CD4-positive, alpha-beta T cell treated with Interleukin-6 at 100 ng/mL for 8 hours (primary cell): ENCODE data around the gene SDK1.
"Not testable (repeated sequence)": the region's sequence is repeated elsewhere in the genome, so short reads cannot be mapped to it uniquely, and the experiment has no call there.

ENCODE experiments used
- DNase-seq: peaks from one replicate; pipeline ENCODE4 v3.0.0-alpha.2; 2020; ENCODE audit warnings: mixed read lengths, low spot score

SDK1 gene

GRCh38 chr7:3957472-3958108 is 656.5 kb downstream of the SDK1 start:
- DNase-seq = no peak

DNA sequence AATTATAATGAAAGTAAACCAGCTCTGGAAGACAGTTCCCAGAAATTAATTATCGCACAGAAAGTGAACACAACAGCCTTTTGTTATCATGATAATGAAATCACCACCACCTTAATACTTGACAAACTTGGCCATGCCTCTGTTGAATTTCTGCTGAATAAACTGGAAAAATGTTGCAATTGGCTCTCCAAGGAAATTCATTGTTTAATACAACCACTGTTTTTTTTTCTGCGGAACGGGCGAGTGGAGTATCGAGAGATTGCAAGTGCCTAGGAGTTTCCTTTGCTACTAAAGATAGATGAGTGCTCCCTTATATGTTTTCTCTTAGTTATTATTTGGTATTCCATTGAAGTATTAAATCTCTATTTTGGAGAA is 657.0 kb downstream of the SDK1 start:
- DNase-seq = no peak

DNA sequence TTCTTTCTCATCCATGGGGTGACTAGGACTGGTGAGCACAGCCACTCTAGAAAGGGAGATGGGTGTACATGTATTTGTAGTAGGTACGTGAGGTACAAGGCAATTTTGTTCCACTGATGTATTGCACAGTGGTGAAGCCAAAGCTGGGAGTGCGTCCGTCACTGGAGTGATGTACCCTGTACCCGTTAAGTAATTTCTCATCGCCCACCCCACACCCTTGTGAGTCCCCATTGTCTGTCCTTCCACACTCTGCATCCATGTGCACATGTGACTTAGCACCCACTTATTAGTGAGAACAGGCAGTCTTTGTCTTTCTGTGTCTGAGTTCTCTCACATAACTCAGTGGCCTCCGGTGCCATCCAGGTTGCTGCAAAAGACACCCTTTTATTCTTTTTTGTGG is 658.3 kb downstream of the SDK1 start:
- no peak for DNase-seq

DNA sequence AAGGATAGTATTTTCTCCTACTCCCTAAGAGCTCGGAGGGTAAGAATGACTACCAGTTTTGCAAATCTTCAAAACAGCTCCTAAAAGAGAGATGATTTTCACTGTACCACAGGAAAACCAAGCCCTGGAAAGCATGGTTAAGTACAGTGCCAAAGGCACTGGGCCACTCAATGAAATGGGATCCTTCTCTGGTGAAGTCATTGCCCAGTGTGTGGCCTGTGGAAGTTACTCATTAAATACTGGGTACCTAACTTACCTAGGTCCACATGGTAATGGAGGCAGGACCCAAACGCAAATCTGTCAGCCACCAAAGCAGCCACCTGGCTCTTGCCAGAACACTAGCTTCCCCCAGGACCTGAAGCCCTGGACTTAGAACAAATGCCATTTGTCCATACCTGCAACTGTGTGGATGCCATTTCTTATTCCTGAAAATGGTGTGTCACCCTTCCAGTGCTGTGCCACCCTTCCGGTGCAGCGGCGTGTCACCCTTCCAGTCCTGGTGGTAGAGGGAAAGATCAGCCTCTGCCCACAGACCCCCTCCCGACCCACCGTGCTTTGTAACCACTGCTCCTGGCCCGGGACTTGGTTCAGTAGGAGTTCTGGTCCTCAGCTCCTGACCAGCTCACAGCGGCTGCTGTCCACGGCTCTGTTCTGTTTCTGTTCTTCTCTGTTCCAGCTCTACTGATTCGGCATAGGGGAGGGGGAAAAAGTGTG is 659.2 kb downstream of the SDK1 start:
- no peak for DNase-seq

GRCh38 chr7:3960942-3961341 is 659.9 kb downstream of the SDK1 start:
- no peak for DNase-seq

GRCh38 chr7:3961857-3962503 is 660.9 kb downstream of the SDK1 start:
- DNase-seq = no peak

DNA sequence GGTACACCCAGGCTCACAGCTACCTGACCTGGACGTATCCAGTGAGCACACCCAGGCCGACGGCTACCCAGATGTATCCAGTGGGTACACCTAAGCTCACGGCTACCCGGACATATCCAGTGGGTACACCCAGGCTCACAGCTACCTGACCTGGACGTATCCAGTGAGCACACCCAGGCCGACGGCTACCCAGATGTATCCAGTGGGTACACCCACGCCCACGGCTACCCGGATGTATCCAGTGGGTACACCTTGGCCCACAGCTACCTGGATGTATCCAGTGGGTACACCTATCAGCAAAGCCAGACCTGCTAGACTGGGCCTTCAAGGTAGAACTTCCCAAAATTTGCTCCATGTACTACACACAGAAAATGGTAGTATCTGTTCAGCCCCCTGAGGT is 662.7 kb downstream of the SDK1 start:
- not testable (repeated sequence) for DNase-seq

GRCh38 chr7:3964980-3965606 is 664.0 kb downstream of the SDK1 start:
- DNase-seq = no peak

- DNase-seq = no peak
These were observed 664.8 kb downstream of the SDK1 start for GRCh38 chr7:3965794-3966395.

- DNase-seq = no peak
These were observed 667.2 kb downstream of the SDK1 start for GRCh38 chr7:3968234-3968633.

- no peak for DNase-seq
These were observed 668.2 kb downstream of the SDK1 start for GRCh38 chr7:3969286-3969685.

DNA sequence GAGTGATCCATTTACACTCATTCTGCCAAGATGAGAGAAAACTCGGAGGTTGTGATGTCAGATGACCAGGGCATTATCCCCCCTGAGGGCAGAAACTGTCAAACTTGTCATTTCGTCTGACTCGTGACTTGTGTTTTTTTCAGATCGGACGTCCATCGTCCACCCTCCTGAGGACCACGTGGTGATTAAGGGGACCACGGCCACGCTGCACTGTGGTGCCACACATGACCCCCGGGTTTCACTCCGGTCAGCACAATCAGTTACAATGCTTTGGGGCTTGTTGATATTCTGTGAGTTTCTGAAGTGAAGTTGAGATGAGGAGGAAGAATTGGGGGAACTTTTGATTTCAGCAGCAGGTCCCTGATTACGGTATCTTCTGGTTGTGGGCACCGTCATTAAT is 670.3 kb downstream of the SDK1 start:
- DNase-seq = no peak

- DNase-seq = no peak
These were observed 672.2 kb downstream of the SDK1 start for GRCh38 chr7:3973264-3973663.

GRCh38 chr7:3974329-3974728 is 673.3 kb downstream of the SDK1 start:
- DNase-seq = no peak

DNA sequence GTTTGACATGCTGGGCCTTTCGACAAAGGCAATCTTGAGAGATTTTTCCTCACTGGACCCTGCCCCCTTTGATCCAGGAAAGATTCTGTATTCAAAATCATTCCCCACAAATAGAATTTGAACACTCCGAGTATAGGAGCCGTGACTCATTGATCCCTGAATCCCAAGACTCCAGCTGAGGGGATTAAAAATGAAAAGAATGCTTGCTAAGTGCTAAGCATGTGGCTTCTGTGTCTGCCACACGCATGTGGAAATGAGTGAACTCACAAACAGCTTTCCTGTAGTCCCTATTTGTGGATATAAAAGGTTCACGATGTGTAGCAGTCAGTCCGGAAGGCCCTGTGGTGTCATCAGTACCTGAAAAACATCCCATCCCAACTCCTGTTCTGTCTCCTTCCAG is 674.3 kb downstream of the SDK1 start:
- DNase-seq = no peak

DNA sequence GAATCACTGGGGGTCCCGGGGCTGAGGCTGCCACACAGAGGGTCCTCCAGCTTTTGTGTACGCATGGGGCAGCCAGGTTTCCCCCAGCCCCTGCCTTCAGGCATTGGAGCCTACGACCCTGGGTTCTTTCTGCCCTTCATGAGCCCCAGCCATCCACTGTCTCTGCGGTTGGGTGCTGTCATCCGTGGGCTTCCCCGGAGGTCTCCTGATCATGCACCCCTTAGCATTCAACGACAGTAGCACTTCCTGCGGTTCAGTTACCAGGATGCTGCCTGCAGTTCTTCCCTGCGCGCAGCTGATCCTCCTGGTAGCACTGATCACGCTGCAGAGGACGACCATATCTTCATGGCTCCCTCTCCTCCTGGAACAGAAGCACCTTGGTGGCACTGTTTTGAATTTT is 676.3 kb downstream of the SDK1 start:
- DNase-seq = no peak

DNA sequence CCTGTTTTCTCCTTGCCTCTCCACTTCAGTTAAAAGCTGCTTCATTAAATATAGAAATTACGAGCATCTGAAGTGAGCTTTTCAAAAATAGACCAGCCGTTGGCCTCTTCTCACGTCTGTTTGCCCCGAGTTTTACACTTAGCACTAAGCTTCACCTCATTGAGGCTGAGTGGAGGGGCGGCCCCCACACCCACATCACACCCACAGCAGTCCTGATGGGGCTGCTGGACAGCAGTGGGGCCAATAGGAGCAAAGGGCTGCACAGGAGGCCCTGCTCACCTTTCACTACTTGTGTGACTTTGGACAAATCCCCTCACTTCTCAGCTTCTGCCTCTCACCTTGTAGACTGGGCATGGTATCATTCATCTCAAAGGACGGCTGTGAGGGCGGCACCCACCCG is 677.8 kb downstream of the SDK1 start:
- DNase-seq = no peak

- DNase-seq = no peak
These were observed 678.7 kb downstream of the SDK1 start for GRCh38 chr7:3979611-3980299.

DNA sequence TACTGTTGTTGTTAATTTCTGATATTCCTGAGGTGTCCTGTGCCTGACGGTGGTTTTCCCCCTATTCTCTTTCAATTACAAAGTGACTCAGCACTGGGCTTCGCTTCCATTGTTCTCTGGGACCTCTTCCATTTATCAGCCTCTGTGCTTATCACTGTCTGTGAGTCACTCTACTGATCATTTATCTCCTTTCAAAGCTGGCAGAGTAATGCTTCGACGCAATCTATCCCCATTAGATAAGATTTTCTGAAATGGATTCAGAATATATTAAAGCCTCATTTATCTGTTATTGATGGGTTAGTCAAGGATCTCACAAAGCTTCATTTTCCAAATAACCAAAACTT is 679.2 kb downstream of the SDK1 start:
- no peak for DNase-seq

DNA sequence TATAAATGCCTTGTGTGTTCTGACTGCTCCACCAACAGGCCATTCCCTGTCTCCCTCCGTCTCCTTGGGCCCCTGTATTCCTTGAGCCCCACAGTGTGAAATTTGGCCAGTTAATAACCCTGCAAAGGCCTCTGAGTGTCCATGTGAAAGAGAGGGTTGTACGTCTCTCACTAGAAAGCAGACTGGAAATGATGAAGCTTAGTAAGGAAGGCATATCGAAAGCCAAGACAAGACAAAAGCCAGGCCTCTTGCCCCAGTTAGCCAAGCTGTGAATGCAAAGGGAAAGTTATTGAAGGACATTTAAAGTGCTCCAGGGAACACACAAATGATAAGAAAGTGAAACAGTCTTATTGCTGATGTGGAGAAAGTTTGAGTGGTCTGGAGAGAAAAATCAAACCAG is 680.2 kb downstream of the SDK1 start:
- DNase-seq = no peak

- no peak for DNase-seq
These were observed 683.4 kb downstream of the SDK1 start for GRCh38 chr7:3984456-3984855.

GRCh38 chr7:3986927-3987326 is 685.9 kb downstream of the SDK1 start:
- no peak for DNase-seq
